ENCODE measurements around the gene CD19.
"Not testable (repeated sequence)": the region's sequence is repeated elsewhere in the genome, so short reads cannot be mapped to it uniquely, and the experiment has no call there.

CD19 gene

DNA sequence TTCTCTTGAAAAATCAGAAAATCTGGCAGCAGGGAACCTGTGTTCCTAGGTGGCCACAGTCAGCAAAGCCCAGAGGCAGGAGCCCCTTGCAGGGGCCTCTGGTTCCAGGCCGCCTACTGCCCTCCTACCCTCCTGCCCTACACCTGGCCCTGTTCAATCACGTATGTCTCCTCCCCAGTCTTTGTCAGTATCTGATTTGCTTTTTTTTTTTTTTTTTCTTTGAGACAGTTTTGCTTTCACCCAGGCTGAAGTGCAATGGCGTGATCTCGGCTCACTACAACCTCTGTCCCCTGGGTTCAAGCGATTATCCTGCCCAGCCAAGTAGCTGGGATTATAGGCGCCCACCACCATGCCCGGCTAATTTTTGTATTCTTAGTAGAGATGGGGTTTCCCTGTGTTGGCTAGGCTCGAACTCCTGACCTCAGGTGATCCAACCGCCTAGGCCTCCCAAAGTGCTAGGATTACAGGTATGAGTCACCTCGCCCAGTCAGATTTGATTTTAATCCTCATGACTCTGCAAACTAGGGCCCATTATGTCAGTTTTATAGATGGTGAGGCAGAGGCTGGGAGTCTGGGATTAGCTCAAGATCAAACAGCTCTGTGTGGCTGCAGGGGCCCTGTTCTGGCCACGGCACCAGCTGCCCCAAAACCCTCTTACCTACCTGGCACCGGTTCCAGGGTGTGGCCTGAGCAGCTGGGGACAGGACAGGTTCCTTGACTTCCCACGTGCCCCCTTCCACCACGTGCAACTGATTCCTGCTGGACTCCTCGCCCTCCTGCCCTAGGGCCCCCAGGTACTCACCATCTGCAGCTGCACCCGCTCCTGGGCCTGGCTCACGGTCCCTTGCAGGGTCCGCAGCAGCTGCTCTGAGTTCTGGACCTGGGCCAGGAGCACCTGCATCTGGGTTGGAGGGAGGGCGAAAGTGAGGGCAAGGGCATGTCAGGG lies 21.4 kb upstream of the CD19 start:
- DNase-seq (ENCODE audit: low read depth in 2 of 2): no peak

DNA sequence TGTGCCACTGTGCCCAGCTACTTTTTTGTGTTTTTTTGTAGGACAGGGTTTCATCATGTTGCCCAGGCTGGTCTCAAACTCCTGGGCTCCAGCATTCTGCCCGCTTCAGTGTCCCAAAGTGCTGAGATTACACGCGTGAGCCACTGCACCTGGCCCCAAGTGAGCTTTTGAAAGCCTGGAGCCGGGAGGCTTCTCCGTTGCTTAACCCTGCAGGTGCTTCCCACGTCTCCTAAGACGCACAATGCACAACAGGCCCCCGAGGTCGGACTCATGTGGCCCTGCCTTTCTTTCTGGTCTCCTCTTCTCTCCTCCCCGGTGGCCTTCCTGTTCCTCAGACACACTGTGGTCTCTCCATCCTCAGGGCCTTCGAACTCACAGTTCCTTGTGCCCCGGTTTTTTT lies 19.2 kb upstream of the CD19 start:
- no peak for DNase-seq (ENCODE audit: low read depth in 2 of 2)

DNA sequence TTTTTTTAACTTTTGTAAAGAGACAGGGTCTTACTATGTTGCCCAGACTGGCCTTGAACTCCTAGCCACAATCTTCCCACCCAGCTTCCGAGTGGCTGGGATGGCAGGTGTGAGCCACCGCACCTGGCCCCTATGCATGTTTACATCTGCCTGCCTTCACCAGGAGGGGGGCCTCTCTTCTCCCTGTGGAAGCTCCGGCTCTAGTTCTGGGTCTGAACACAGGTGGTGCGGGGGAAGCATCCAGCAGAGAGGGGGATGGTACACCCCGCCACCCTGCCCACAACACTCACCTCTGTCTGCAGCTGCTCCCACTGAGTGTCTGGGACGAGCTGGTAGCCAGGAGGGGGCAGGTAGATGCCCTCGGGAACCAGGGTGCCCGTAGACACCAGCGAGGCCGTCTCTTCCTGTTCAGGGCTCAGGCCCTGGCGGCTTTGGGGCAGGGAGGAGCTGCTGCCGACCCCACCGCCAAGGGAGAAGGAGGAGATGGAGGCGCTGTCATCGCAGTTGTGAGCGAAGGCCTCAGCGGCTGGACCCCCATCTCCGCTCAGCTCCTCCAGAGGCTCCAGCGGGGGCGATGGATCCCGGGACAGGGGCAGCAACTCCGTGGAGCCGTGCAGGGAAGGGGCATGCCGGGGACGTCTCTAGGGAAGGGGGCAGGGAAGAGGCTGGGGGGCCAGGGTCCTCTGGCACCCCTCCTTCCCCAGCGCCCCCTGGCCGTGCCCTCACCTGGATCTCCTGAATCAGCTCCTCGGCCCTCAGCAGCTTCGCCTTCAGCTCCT lies 17.6 kb upstream of the CD19 start:
- DNase-seq (ENCODE audit: low read depth in 2 of 2): no peak

DNA sequence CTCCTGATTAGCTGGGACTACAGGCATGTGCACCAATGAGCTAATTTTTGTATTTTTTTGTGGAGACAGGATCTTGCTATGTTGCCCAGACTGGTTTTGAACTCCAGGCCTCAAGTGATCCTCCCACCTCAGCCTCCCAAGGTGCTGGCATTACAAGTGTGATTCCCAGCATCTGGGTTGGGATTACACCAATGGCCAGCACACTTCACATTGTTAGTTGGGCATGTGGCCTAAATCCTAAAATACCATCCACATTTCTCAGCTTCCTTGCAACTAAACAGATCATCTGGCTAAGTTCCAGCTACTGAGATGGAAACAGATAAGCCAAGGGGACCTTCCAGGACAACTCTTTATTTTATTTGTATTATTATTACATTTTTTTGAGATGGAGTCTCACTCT lies 16.6 kb upstream of the CD19 start:
- DNase-seq (ENCODE audit: low read depth in 2 of 2): no peak

DNA sequence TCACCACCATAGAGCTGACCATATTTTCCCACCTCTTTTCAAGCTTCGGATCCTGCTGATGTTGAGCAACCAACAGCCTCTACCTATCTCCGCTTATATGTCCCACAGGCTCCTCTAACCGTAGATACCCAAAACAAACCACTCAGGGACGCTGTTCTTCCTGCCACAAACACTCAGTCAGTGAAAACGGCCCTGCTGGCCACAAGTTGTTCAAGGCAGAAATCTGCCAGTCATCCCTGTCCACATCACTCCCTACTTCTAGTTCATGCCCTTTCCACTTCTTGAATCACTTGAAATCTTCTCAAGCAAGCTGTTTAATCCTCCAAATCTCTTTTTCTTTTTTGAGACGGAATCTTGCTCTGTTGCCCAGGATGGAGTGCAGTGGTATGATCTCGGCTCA lies 14.7 kb upstream of the CD19 start:
- DNase-seq (ENCODE audit: low read depth in 2 of 2): no peak

DNA sequence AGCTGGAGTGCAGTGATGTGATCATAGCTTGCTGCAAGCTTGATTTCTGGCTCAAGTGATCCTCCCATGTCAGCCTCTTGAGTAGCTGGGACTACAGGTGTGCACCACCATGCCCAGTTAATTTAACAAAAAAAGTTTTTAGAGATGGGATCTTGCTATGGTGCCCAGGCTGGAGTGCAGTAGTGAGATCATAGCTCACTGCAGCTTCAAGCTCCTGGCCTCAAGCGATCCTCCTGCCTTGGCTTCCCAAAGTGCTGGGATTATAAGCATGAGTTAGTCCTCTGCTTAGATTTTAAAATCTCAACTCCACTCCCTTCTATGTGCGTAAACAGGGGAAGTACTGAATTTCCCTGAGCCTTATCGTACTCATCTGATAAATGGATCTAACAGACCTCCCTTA lies 13.1 kb upstream of the CD19 start:
- DNase-seq (ENCODE audit: low read depth in 2 of 2): no peak

DNA sequence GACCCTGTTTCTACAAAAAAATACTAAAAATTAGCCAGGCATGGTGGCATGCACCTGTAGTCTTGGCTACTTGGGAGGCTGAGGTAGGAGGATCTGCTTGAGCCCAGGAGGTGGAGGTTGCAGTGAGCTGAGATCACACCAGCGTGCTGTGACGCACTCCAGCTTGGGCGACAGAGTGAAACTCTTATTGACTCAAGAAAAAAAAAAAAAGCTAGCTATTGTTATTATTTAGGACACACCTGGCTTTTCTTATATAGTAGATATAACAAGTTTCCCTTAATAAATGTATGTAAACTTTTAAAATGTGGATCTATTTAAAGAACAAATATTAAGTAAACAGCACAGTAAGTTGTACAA lies 8.6 kb upstream of the CD19 start:
- DNase-seq (ENCODE audit: low read depth in 2 of 2): no peak

DNA sequence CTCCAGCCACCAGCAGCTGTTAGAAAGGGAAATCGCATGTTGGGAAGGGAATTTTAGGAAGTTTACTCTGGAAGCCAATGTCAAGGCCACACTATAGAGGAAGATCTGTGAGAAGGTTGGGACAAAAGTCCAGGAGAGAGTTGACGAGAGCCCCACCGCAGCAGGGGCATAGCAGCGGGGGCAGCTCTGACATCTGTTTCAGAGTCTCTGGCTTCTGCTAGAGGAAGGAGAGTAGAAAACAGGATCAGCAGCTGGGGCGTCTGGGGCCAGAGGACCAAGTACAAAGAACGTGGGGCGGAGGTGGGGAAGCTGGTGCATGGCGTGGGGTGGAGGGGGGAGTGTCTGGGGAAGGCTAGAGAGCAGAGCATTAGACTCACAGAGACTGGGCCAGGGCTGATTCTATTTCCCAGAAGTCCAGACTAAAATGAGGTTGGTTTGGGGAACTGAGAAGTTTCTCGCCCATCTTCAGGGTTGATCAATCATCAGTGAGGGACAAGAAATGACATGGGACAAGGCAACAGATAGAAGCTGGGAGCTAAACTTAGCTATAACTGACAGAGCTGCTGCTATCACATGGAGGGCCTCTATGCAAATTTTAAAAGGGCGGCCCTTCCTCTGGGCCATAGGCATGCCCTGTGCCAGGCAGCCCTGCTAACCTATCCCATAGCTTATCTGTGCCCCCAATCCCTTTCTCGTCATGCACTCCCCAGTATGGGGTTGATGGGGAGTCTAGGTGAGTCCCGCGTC lies 7.9 kb upstream of the CD19 start:
- DNase-seq (ENCODE audit: low read depth in 2 of 2): no peak

DNA sequence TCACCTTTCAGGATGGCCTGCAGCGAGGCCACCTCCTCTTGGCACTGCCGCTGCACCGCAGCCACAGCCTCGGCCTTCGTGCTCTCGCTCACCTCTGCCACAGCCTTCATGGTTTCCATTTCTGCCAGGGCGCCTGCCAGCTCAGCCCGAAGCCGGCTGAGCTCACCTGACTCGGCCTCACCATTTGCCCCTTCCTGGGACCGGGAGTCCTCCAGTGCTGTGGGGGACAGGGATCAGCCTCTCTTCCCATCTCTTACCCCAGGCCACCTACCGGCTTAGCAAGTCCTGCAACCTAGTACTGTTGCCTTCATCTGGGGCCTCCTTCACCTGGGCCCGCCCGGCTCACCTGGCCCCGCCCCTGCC lies 7.4 kb upstream of the CD19 start:
- no peak for DNase-seq (ENCODE audit: low read depth in 2 of 2)

DNA sequence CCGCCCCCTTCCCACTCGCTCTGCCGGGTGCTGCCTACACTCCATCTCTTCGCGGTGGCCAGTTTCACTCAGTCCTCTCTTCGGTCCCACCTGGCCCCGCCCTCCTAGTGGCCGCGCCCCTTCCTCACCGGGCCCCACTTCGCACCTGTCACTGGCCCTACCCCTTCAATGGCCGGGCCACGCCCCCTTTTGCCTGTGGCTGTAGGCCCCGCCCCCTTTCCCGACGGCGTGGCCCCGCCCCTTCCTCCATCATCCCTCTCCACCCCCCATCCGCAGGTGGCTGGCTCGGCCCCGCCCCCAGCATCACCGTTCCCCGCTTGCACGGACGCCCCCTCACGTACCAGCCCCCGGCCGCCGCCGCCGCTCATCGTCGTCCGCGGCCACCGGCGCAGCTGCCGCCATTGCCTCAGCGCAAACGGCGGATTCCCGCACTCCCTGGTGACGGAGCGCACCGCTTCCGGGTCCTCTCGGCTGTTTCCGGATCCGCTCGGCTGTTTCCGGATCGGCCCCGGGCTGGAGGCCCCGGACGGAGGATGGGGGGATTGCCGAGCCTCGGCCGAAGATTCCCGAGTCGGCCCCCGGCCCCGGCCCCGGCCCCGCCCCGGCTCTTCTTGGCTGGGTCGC lies 6.9 kb upstream of the CD19 start, which contains the start of gene RABEP2:
Gene RABEP2, minus strand, starts transcription at position 477 of the 624 bp plus-strand sequence. Its CDS starts 75 bp downstream, at position 402.
- peak; percentile 82 to 87 for DNase-seq (ENCODE audit: low read depth in 2 of 2)

DNA sequence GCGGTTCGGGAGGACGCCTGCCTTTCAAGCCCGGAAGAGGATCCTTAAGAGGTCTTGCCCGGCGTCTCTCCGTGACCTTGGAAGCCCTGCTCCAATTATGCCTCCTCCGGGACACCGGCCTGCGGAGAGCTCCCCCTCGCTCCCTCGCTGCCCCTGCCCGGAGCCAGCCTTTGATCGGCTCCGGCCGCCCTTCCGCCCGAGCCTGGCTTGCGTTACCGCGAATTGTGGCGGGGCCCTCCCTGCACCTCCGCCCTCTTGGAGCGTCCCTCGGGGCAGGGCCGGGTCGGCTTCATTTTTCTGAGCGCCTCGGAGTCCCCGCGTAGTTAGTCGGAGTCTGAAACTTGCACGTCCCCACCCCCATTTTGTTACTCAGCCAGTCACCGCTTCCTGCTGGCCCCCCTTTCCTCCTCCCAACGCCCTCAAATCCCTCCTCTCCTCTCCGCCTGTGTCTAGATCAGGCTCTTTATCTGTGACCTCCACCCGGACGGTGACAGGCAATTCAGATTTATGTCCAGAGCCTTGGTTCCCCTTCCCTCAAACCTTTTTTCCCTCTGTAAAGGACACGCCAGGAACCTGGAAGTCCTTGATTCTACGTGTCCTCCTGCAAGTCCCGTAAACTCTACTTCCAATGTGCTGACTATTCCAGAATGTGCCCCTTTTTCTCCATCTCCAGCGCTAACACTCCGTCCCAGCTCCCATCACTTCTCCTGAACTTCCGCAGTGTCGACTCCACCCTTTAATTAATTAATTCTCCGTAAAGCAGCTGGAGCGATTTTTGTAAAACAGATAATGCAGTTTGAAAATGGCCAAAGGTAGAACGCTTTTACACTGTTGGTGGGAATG lies 6.2 kb upstream of the CD19 start:
- DNase-seq (ENCODE audit: low read depth in 2 of 2): peak; percentile 58 to 63

DNA sequence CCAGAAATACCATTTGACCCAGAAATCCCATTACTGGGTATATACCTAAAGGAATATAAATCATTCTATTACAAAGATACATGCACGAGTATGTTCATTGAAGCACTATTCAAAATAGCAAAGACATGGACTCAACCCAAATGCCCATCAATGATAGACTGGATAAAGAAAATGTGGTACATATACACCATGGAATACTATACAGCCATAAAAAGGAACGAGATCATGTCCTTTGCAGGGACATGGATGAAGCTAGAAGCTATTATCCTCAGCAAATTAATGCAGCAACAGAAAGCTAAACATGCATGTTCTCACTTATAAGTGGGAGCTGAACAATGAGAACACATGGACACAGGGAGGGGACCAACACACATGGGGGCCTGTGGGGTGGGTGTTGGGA lies 5.5 kb upstream of the CD19 start:
- DNase-seq (ENCODE audit: low read depth in 2 of 2): not testable (repeated sequence)

DNA sequence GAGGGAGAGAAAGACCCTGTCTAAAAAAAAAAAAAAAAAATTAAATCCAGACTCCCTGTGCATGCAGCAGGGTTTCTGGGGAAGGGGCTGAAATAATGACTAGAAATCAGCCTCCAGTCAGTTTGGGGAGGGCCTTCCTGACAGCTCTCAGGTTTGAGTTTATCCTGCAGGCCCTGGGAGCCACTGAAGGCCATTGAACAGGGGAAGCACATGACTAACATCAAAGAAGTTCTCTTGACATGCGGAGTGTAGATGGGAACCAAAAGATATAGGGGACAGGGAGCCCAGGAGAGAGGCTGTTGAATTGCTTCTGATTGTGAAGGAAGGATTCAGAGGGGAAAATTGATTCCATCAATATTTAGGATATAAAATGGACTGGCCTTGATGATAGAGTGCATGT lies 4.0 kb upstream of the CD19 start:
- no peak for DNase-seq (ENCODE audit: low read depth in 2 of 2)

DNA sequence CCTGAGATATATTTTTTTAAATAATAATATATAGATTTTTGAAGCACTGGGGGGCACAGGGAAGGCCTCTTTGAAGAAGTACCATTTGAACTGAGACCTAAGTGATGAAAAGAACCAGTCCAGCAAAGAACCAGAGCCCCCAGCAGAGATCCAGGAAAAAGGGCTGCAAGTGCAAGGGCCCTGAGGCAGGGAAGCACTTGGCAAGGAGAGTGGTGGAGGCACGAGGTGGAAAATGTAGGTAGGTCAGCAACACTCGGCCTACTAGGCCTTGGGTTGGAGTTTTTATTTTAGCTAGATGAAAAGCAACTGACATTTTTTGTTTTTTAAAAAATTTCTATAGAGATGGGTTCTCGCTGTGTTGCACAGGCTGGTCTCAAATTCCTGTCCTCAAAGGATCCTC lies 1.6 kb upstream of the CD19 start:
- no peak for DNase-seq (ENCODE audit: low read depth in 2 of 2)

DNA sequence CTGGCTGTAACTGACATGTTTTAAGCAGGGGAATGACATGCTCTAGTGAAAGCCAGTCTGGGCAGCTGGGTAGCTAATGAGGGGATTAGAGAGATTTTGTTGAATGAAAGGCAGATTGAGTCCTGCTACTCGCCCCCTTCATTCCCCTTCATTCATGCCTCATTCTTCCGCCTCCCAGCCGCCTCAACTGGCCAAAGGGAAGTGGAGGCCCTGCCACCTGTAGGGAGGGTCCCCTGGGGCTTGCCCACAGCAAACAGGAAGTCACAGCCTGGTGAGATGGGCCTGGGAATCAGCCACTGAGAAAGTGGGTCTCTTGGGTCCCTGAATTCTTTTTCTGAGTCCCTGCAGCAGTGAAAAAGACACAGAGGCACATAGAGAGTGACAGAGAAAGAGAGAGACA lies 1.1 kb upstream of the CD19 start:
- DNase-seq (ENCODE audit: low read depth in 2 of 2): no peak

DNA sequence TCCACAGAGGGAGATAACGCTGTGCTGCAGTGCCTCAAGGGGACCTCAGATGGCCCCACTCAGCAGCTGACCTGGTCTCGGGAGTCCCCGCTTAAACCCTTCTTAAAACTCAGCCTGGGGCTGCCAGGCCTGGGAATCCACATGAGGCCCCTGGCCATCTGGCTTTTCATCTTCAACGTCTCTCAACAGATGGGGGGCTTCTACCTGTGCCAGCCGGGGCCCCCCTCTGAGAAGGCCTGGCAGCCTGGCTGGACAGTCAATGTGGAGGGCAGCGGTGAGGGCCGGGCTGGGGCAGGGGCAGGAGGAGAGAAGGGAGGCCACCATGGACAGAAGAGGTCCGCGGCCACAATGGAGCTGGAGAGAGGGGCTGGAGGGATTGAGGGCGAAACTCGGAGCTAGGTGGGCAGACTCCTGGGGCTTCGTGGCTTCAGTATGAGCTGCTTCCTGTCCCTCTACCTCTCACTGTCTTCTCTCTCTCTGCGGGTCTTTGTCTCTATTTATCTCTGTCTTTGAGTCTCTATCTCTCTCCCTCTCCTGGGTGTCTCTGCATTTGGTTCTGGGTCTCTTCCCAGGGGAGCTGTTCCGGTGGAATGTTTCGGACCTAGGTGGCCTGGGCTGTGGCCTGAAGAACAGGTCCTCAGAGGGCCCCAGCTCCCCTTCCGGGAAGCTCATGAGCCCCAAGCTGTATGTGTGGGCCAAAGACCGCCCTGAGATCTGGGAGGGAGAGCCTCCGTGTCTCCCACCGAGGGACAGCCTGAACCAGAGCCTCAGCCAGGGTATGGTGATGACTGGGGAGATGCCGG lies 769 bp downstream of the CD19 start:
- no peak for DNase-seq (ENCODE audit: low read depth in 2 of 2)

DNA sequence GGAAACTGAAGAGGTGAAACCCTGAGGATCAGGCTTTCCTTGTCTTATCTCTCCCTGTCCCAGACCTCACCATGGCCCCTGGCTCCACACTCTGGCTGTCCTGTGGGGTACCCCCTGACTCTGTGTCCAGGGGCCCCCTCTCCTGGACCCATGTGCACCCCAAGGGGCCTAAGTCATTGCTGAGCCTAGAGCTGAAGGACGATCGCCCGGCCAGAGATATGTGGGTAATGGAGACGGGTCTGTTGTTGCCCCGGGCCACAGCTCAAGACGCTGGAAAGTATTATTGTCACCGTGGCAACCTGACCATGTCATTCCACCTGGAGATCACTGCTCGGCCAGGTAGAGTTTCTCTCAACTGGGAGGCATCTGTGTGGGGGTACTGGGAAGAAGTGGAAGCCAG lies 1.4 kb downstream of the CD19 start:
- no peak for DNase-seq (ENCODE audit: low read depth in 2 of 2)

DNA sequence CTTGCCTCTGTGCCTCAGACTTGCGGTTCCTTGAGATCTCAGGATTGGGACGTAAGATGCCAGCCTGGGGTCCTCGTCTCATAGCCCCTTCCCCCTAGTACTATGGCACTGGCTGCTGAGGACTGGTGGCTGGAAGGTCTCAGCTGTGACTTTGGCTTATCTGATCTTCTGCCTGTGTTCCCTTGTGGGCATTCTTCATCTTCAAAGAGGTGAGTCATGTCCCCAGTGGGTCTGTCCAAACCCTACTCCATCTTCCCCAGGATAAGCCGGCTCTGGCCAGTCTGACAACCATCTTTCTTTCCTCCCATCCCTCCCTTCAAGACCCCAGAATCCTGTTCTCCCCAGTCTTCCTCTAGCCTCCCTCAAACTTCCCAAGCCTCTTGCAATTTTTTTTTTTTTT lies 3.6 kb downstream of the CD19 start:
- no peak for DNase-seq (ENCODE audit: low read depth in 2 of 2)

DNA sequence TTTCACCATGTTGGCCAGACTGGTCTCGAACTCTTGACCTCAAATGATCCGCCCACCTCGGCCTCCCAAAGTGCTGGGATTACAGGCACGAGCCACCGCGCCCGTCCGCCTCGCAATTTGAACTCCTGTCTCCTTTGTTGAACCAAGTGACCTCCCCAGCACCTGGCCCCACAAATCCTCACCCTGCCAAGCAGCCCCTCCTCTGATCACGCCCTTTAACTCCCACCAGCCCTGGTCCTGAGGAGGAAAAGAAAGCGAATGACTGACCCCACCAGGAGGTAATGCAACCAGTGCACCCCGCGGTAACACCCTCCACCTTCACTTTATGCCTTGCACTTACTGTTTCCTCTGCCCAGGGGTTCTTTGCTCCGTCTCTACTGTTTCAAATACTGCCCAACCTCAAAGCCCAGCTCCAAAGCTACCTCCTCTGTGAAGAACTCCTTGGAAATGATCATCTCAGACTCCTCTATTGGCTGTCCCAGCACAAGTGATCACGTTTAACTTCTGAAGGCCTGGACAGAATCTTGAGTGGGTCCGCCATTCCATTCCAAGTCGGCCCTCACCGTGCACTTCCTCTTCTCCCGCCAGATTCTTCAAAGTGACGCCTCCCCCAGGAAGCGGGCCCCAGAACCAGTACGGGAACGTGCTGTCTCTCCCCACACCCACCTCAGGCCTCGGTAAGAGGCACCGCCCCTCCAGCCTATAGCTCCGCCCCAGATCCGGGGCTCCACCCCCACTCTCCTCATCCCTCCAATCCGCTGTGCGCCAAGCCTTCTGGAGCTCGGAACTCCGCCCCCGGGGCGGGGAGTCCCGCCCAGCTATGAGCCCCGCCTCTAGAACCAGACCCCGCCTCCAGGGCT lies 4.4 kb downstream of the CD19 start:
- DNase-seq (ENCODE audit: low read depth in 2 of 2): peak; percentile 57 to 68
